Common myeloid progenitor, CD34-positive (primary cell): ENCODE results near the gene CYGB.
"Not testable (repeated sequence)": the region's sequence is repeated elsewhere in the genome, so short reads cannot be mapped to it uniquely, and the experiment has no call there.

Experiments
- CTCF ChIA-PET: fragments of 350-600 bp; sonication (Branson Sonifier 250); formaldehyde crosslinking; loops from one replicate; lab custom pipeline; 2021; ENCODE audit warnings: antibody characterized with exemption; lab: Charles Lee
- POLR2A ChIA-PET: fragments of 350-600 bp; sonication (Branson Sonifier 250); formaldehyde crosslinking; loops from one replicate; lab custom pipeline; 2021; ENCODE audit warnings: antibody characterized with exemption; lab: Charles Lee
- DNase-seq, 3 donors: peaks; one replicate each; pipeline versions ENCODE4 v3.0.0 to v3.0.0-alpha.2; 2013
- H3K27ac ChIP-seq, 2 experiments: 1 replicate in 1 of 2; 2 replicates in 1 of 2; pipeline ENCODE4 v1.7.0; 2013; ENCODE audit warnings: inconsistent platforms in 2 of 2, low read length in 2 of 2, mild to moderate bottlenecking in 2 of 2, low read depth in 1 of 2, moderate library complexity in 1 of 2; ENCODE audit not compliant: severe bottlenecking in 2 of 2, insufficient read depth in 1 of 2, poor library complexity in 1 of 2
- H3K27me3 ChIP-seq, 5 experiments: replicated peaks in 2 of 5; 1 replicate in 3 of 5; 2 replicates in 2 of 5; pipeline versions ENCODE4 v1.6.1 to v1.7.0; 2013; ENCODE audit warnings: low read length in 4 of 5, mild to moderate bottlenecking in 2 of 5, moderate library complexity in 2 of 5, inconsistent platforms in 1 of 5; ENCODE audit not compliant: insufficient read depth in 5 of 5, control insufficient read depth in 4 of 5
- H3K36me3 ChIP-seq, 4 experiments: 1 replicate in 2 of 4; 2 replicates in 2 of 4; pipeline versions ENCODE4 v1.6.1 to v1.7.0; 2013; ENCODE audit warnings: low read length in 3 of 4, control low read depth in 1 of 4, mild to moderate bottlenecking in 1 of 4; ENCODE audit not compliant: control insufficient read depth in 4 of 4, insufficient read depth in 4 of 4
- H3K4me1 ChIP-seq, 4 experiments: 1 replicate in 3 of 4; 2 replicates in 1 of 4; pipeline versions ENCODE4 v1.6.1 to v1.7.1; 2013; ENCODE audit warnings: low read length in 3 of 4, mild to moderate bottlenecking in 3 of 4, control low read depth in 1 of 4, inconsistent platforms in 1 of 4, moderate library complexity in 1 of 4; ENCODE audit not compliant: control insufficient read depth in 4 of 4, insufficient read depth in 4 of 4; ENCODE audit errors: control extremely low read depth in 1 of 4
- H3K4me3 ChIP-seq, 7 experiments: 1 replicate in 4 of 7; 2 replicates in 3 of 7; pipeline versions ENCODE4 v1.5.1 to v1.7.0; 2013; ENCODE audit warnings: mild to moderate bottlenecking in 7 of 7, low read length in 6 of 7, moderate library complexity in 6 of 7, inconsistent platforms in 2 of 7, low read depth in 2 of 7, control low read depth in 1 of 7; ENCODE audit not compliant: insufficient read depth in 4 of 7, control insufficient read depth in 1 of 7; ENCODE audit errors: extremely low read depth in 1 of 7
- H3K9me3 ChIP-seq, 5 experiments: 1 replicate in 4 of 5; 2 replicates in 1 of 5; pipeline versions ENCODE4 v1.6.1 to v1.7.1; 2013; ENCODE audit warnings: low read length in 4 of 5, mild to moderate bottlenecking in 2 of 5, inconsistent platforms in 1 of 5, low read depth in 1 of 5, moderate library complexity in 1 of 5; ENCODE audit not compliant: control insufficient read depth in 4 of 5, insufficient read depth in 2 of 5; ENCODE audit errors: control extremely low read depth in 1 of 5
- WGBS: methylation state at CpG from one replicate; pipeline ENCODE4 v1.1.5; 2013; ENCODE audit not compliant: insufficient coverage; 5-methylcytosine and 5-hydroxymethylcytosine counted together

The CYGB gene

GRCh38 chr17:76521262-76521661 is 16.2 kb downstream of the CYGB start:
- H3K4me3 ChIP-seq: no peak overlapping the region
- no peaks in the 10 kb centered on the region for H3K9me3 ChIP-seq
- no peaks in the 10 kb centered on the region for H3K27me3 ChIP-seq
- CTCF ChIA-PET: interaction anchor here (0.9 to 7.9 kb wide), 10 partner anchors 9 to 102 kb away, joined by 3 to 92 read pairs (median 8); no protein-coding TSS in a partner anchor
- POLR2A ChIA-PET: no interaction called here
- no peak for DNase-seq
- no peak overlapping the region for H3K27ac ChIP-seq
- H3K36me3 ChIP-seq: no peaks in the 10 kb centered on the region
- H3K4me1 ChIP-seq: peaks cover 0 to 19% (median 16%) of the 10 kb centered on the region in 4 experiments
- 96% methylated on average over 7 of the region's 7 CpGs for WGBS

GRCh38 chr17:76519048-76519966 is 18.2 kb downstream of the CYGB start:
- Histone ChIP-seq H3K4me3 (no peak overlapping the region), H3K36me3 (no peaks in the 10 kb centered on the region), H3K27me3 (no peaks in the 10 kb centered on the region), H3K4me1 (peaks cover 0 to 34% (median 28%) of the 10 kb centered on the region in 4 experiments), H3K9me3 (no peaks in the 10 kb centered on the region), H3K27ac (no peak overlapping the region)
- DNase-seq: no peak
- 98% methylated on average over 12 of the region's 15 CpGs for whole genome bisulfite sequencing
- POLR2A ChIA-PET: interaction anchor here (0.5 kb wide), 1 partner anchor 1177 kb away, joined by 3 read pairs; no protein-coding TSS in a partner anchor
- CTCF ChIA-PET: interaction anchor here (1.5 to 7.9 kb wide), 5 partner anchors 9 to 104 kb away, joined by 5 to 92 read pairs (median 59); no protein-coding TSS in a partner anchor

GRCh38 chr17:76517638-76518038 is 19.9 kb downstream of the CYGB start:
- CTCF ChIA-PET: interaction anchor here (1.8 to 7.7 kb wide), 3 partner anchors 11 to 34 kb away, joined by 4 to 63 read pairs (median 14); no protein-coding TSS in a partner anchor
- DNase-seq: no peak
- no peaks in the 10 kb centered on the region for H3K27me3 ChIP-seq
- H3K27ac ChIP-seq: no peak overlapping the region
- 99% methylated on average over 10 of the region's 11 CpGs for WGBS
- no peaks in the 10 kb centered on the region for H3K9me3 ChIP-seq
- H3K4me1 ChIP-seq: peaks cover 0 to 23% (median 20%) of the 10 kb centered on the region in 4 experiments
- POLR2A ChIA-PET: no interaction called here
- H3K36me3 ChIP-seq: no peaks in the 10 kb centered on the region
- no peak overlapping the region for H3K4me3 ChIP-seq

GRCh38 chr17:76515274-76515949 is 22.1 kb downstream of the CYGB start:
- Histone ChIP-seq H3K4me3 (peak overlapping the region in 5 of 7 experiments; percentile 17 to 63 (median 33)), H3K9me3 (no peaks in the 10 kb centered on the region), H3K4me1 (peaks cover 0 to 23% (median 20%) of the 10 kb centered on the region in 4 experiments), H3K27me3 (no peaks in the 10 kb centered on the region), H3K27ac (peak overlapping the region; percentile 44 to 54), H3K36me3 (no peaks in the 10 kb centered on the region)
- CTCF ChIA-PET: interaction anchor here (2.0 to 37.8 kb wide), 3 partner anchors 12 to 50 kb away, joined by 5 to 787 read pairs (median 5); partner anchors contain the start of genes AANAT and UBE2O
- DNase-seq: peak; percentile 90 to 93 (median 92)
- POLR2A ChIA-PET: no interaction called here
- 13% methylated on average over 22 of the region's 22 CpGs for WGBS

GRCh38 chr17:76514355-76514754 is 23.2 kb downstream of the CYGB start:
- H3K9me3 ChIP-seq, H3K4me3 ChIP-seq, H3K27ac ChIP-seq, H3K36me3 ChIP-seq, POLR2A ChIA-PET, DNase-seq, H3K27me3 ChIP-seq: not testable (repeated sequence)
- peaks cover 0 to 23% (median 20%) of the 10 kb centered on the region in 4 experiments for H3K4me1 ChIP-seq
- CTCF ChIA-PET: interaction anchor here (2.0 to 37.8 kb wide), 3 partner anchors 11 to 49 kb away, joined by 5 to 787 read pairs (median 5); partner anchors contain the start of genes AANAT and UBE2O
- 100% methylated on average over 4 of the region's 6 CpGs for WGBS

GRCh38 chr17:76513306-76513692 is 24.2 kb downstream of the CYGB start:
- Histone ChIP-seq H3K36me3 (no peaks in the 10 kb centered on the region), H3K4me3 (no peak overlapping the region), H3K9me3 (no peaks in the 10 kb centered on the region), H3K4me1 (peaks cover 0 to 20% (median 20%) of the 10 kb centered on the region in 4 experiments), H3K27me3 (no peaks in the 10 kb centered on the region), H3K27ac (no peak overlapping the region)
- DNase-seq: no peak
- ChIA-PET CTCF (interaction anchor here (0.6 to 37.8 kb wide), 7 partner anchors 8 to 111 kb away, joined by 3 to 787 read pairs (median 5); partner anchors contain the start of genes AANAT, ST6GALNAC2 and UBE2O), POLR2A (no interaction called here)
- 97% methylated on average over 4 of the region's 6 CpGs for WGBS
